ENCODE data around the gene IL15RA.

Gene IL15RA

DNA sequence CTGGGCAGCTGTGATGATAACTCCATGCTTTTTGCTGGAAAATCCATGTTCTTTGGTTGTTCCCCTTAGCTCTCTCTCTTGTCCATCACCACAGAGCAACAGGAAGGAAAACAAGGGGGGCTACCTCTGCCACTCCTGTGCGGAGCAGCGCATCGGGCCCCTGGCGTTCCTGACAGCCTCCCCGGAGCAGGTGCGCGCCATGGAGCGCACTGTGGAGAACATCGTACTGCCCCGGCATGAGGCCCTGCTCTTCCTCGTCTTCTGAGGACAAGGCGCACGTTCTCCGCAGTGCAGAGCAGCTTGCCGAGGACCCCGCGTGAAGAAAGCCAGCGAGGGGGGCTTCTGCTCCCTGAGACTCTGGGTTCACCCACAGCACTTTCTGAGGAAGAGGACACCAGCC is 40.3 kb downstream of the IL15RA start:
- H3K4me3 ChIP-seq (ENCODE audit: low read depth, low read length), result no peak overlapping the region
- TF ChIP-seq, protein P1, sequence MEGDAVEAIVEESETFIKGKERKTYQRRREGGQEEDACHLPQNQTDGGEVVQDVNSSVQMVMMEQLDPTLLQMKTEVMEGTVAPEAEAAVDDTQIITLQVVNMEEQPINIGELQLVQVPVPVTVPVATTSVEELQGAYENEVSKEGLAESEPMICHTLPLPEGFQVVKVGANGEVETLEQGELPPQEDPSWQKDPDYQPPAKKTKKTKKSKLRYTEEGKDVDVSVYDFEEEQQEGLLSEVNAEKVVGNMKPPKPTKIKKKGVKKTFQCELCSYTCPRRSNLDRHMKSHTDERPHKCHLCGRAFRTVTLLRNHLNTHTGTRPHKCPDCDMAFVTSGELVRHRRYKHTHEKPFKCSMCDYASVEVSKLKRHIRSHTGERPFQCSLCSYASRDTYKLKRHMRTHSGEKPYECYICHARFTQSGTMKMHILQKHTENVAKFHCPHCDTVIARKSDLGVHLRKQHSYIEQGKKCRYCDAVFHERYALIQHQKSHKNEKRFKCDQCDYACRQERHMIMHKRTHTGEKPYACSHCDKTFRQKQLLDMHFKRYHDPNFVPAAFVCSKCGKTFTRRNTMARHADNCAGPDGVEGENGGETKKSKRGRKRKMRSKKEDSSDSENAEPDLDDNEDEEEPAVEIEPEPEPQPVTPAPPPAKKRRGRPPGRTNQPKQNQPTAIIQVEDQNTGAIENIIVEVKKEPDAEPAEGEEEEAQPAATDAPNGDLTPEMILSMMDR (IDR thresholded peaks at IDR 0.05; ENCODE audit: borderline replicate concordance, insufficient read depth, low read depth, low read length), result no peak

- TF ChIP-seq, protein P1 (IDR thresholded peaks at IDR 0.05; ENCODE audit: borderline replicate concordance, insufficient read depth, low read depth, low read length), result no peak
- H3K4me3 ChIP-seq (ENCODE audit: low read depth, low read length), result no peak overlapping the region
These were observed 41.7 kb downstream of the IL15RA start for GRCh38 chr10:5935628-5936027.

DNA sequence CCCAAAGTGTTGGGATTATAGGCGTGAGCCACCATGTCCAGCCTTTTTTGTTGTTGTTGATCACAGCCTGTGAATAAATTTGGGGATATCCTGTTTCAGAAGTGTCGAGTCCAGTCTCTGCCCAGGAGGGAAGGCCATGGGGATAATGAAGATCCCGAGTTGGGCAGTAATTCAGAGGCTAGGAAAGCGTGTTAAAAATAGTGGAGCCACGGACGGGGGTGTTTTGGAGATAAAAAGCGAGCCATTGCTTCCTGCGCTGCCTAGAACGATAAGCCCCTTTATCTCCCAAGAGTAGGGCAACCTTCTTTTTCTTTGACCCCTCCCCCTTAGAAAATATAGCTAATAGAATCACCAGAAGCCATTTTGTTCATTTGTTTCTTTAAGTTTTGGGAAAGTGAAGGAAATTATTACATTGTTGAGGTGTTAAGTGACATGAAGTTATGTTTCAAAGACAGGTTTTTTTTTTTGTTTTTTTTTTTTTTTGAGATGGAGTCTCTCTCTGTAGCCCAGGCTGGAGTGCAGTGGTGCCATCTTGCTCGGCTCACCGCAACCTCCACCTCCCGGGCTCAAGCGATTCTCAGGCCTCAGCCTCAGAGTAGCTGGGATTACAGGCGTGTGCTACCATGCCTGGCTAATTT is 43.3 kb downstream of the IL15RA start:
- H3K4me3 ChIP-seq (ENCODE audit: low read depth, low read length), result no peak overlapping the region
- TF ChIP-seq, protein P1 (IDR thresholded peaks at IDR 0.05; ENCODE audit: borderline replicate concordance, insufficient read depth, low read depth, low read length), result no peak

GRCh38 chr10:5932345-5932744 is 45.0 kb downstream of the IL15RA start:
- TF ChIP-seq, protein P1 (IDR thresholded peaks at IDR 0.05; ENCODE audit: borderline replicate concordance, insufficient read depth, low read depth, low read length), result no peak
- H3K4me3 ChIP-seq (ENCODE audit: low read depth, low read length), result no peak overlapping the region

DNA sequence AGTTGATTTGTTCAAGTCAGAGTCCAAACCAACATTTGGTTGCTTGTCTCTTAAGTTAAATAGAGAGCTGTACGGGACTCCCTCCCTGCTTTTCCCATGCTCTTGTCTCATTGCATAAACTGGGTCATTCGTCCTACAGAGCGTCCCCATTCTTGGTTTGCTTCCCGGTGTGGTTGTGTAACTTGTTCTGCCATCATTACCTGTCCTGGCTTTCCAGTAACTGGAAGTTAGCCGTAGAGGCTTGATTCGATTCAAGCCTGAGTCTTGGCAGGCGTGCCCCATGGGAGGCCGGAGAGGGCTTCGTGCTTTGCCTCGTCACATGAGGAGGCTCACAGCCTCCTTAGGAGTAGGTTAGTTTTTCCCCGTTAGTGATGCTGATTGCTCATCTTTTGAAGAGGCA is 47.1 kb downstream of the IL15RA start:
- TF ChIP-seq, protein P1 (IDR thresholded peaks at IDR 0.05; ENCODE audit: borderline replicate concordance, insufficient read depth, low read depth, low read length), result no peak
- no peak overlapping the region for H3K4me3 ChIP-seq (ENCODE audit: low read depth, low read length)

GRCh38 chr10:5929442-5929841 is 47.9 kb downstream of the IL15RA start:
- TF ChIP-seq, protein P1 (IDR thresholded peaks at IDR 0.05; ENCODE audit: borderline replicate concordance, insufficient read depth, low read depth, low read length), result no peak

DNA sequence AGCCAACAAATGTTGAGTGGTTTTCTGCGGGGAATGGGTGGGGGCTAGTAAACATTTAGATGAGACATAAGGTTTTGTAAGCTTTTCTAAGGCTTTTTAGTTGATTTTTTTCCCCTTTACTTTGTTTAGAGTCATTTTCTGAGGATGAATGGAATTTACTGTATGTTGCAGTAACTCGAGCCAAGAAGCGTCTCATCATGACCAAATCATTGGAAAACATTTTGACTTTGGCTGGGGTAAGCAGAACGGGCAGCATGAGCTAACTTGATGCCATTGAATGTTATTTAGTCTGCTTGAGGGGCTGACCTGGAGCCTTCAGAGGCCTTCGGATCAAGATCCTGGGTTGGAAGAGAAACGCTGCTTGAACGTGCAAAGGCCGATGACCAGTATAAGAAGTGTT is 50.0 kb downstream of the IL15RA start:
- no peak overlapping the region for H3K4me3 ChIP-seq (ENCODE audit: low read depth, low read length)
- TF ChIP-seq, protein P1 (IDR thresholded peaks at IDR 0.05; ENCODE audit: borderline replicate concordance, insufficient read depth, low read depth, low read length), result no peak

More at GRCh38 chr10:5929442-5929841, 47.9 kb downstream of the IL15RA start:
- no peak overlapping the region for H3K4me3 ChIP-seq (ENCODE audit: low read depth, low read length)

All from GM12875 (cell line).